HG03439 (cell line): ENCODE results near the gene CBARP.

Experiments
- ATAC-seq: cut with Tn5 transposase; IDR thresholded peaks from one replicate; pipeline ENCODE4 v1.9.1; 2021; ENCODE audit warnings: mild to moderate bottlenecking, moderate library complexity; ENCODE audit not compliant: unreplicated experiment

Gene CBARP, protein sequence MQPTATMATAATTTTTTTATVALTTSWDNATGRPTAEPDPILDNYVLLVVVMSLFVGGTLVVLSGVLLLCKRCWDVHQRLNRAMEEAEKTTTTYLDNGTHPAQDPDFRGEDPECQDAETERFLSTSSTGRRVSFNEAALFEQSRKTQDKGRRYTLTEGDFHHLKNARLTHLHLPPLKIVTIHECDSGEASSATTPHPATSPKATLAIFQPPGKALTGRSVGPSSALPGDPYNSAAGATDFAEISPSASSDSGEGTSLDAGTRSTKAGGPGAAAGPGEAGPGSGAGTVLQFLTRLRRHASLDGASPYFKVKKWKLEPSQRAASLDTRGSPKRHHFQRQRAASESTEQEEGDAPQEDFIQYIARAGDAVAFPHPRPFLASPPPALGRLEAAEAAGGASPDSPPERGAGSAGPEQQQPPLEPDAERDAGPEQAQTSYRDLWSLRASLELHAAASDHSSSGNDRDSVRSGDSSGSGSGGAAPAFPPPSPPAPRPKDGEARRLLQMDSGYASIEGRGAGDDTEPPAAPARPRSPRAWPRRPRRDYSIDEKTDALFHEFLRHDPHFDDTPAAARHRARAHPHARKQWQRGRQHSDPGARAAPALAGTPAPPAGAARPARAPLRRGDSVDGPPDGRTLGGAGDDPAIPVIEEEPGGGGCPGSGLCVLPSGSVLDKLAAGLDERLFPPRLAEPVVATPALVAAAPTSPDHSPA

GRCh38 chr19:1237754-1238368 is at the start of gene CBARP:
Gene CBARP (minus strand): TSS chr19:1238005. CDS start chr19:1236100, 1,905 bp downstream.
- no peak for ATAC-seq

GRCh38 chr19:1286487-1287353 is 48.9 kb upstream of the CBARP start:
- no peak for ATAC-seq

GRCh38 chr19:1285737-1286360 is 48.0 kb upstream of the CBARP start, which contains the start of gene EFNA2:
Gene EFNA2 (plus strand): TSS chr19:1285873. CDS start chr19:1286169, 296 bp downstream.
- no peak for ATAC-seq

- no peak for ATAC-seq
Observed at GRCh38 chr19:1284979-1285736, 47.4 kb upstream of the CBARP start.

DNA sequence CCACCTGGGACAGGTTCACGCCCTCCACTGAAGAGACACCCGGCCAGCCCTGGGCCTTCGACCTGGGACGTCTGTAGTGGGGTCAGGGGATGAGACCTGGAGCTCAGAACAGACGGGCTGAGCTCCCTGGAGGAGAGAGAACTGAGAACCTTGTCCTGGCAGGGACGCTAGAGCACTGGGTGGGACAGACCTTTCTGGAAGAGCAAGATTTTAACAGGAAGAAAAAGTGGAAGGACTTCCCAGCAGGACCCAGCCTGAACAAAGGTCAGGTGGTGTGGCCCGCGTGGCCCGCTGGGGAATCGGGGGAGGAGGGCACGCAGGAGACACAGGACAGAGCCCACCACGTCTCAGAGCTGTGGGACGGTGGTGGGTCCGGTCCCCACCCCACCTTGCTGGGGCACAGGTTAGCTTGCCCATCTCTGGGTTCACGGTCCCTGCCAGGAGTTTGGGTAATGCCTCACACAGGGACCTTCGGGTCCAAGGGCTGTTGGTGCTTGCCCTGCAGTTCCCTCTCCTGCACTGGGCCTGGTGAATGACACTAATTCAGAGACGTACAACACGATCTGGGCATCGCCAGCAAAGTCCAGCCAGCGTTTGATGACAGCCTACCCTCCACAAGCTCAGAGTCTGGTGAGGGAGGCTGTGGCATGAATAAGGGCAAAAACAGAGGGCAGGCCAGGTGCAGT is 46.6 kb upstream of the CBARP start:
- ATAC-seq: no peak

- no peak for ATAC-seq
Observed at GRCh38 chr19:1283917-1284292, 46.1 kb upstream of the CBARP start.

DNA sequence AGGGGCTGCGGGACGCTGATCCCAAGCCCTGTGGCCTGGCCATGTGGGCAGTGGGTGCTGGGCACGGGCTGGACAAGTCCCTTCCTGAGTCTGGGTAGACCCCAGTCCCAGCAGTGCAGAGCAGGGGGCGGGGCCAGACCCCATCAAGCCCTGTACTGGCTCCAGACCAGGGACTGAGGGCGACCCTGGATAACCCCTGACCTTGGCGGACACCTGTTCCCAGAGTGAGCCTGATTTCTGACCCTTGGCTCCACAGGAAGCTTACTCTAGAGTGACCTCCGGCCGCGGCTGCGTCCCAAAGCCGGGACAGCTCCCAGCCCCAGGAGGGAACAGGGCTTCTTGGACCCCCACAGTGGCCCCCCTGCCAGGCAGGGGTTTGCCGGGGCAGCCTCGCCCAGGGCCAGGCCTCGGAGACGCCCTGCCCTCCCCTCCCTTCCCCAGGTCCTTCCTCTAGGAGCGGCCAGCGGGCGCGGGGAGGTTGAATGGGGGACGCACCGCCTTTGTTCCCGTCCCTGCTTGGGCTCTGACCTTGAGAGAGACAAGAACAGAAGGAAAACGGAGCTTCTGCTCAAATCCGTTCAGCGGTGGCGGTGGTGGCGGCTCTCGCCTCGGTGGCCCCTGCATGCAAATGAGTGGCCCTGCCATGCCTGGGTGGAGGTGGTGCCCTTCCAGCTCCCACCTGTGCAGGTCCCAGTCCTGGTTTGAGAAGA is 45.6 kb upstream of the CBARP start:
- no peak for ATAC-seq

DNA sequence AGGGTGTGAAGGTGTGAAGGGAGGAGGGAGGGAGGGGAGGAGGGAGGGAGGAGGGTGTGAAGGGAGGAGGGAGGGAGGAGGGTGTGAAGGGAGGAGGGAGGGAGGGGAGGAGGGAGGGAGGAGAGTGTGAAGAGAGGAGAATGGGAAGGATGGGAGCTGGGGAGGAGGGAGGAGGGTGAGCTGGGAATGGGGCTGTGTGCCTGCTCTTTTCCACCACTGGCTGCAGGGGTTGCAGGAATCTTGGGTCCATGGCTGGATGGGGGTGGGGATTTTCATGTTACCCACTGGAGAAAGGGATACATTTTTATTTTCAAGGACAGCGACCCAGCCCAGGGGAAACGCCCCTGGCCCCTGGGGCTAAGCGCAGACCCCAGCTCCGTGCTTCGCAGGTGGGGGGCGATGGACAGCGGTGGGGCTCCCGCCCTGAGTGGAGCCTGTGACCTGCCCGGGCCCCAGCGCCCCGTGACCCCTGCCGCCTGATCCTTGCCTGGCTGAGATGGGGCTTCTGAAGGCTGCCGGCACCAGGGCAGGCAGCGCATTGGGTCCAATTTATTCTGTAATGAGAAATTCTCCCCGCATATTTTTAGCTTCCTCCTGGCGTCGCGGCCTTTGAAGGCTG is 44.9 kb upstream of the CBARP start:
- ATAC-seq: no peak

GRCh38 chr19:1281569-1282287 is 43.9 kb upstream of the CBARP start:
- ATAC-seq: no peak

DNA sequence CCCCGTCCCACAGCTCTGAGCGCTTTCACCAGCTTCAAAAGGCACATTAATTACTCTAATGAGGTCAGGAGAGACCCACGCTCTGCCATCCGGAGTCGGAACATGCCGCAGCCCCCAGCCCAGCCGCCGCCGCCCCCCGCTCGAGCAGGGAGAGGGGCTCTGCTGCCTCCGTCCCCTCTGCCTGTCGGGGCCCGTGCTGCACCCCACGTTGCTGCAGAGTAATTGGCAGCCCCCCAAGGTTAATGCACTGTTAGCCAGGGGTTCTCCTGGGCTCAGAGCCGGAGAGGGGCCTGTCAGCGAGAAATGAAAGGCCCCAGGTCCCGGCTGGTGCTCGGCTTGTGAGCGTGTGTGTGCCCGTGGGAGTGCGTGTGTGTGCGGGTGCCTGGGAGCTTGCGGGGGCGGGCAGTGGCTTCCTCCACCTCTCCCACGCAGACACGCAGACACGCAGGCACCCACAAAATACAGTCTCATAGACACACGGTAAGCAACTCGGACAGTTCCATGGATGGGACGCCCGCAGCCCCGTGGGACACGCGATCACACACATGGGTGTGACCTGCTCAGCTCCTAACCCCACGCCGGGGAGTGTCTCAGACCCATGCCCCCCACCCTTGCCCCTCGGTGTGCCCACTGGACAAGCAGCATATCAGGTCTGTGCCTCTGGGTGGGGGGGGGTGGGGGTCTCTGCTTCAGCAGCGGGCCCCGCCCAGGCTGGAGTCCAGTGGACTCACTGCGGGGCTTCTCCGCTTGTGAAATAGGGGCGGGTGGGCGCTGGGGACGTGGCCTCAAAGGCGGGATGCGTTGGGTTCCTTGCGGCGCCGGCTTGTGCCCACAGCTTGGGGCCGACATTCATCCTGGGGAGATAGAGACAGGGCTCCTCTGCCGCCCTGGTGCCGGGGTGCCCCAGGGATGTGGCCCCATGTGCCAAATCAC is 43.1 kb upstream of the CBARP start:
- no peak for ATAC-seq

GRCh38 chr19:1279782-1280341 is 42.1 kb upstream of the CBARP start:
- no peak for ATAC-seq

DNA sequence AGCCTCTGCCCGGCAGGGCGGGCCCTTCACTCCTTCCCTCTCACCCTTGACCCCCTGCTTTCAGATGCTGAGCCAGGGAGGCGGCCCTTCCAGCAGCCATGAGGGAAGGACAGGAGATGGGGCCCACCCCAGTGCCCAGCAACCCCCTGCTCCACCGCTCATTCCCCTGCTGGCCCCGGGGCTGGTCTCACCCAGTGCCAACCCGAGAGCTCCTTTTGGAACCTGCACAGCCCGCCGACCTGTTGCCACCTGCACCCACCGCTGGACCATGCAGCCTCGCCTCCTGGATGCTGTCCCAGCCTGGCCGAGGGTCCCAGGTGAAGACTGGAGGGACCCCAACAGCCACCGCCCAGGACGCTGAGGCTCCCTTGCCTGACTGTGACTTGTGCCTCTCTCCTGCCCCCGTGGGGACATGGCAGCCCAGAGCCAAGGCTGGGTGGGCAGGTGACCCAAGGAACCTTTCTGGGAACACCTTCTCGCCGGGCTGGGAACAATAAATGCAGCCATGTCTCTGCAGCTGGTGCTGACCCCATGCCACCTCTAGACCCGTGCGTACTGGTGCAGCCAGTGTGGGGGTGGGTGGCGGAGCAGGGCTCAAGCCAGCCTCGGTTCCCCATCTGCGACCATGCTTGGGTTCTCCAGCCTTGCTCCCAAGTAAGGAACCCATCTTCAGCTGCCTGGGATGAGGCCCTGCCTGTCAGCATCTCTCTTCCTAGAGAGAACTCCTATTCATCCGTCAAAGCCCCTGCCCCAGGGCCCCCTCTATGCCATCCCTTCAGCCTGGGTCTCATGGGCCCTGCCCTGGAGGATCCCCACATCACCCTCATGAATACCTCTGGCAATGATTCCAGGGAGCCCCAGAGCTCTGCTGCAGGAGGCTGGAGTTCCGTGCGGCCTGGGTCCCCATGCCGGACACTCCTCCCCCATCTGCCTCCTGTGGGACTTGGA is 41.2 kb upstream of the CBARP start:
- no peak for ATAC-seq

DNA sequence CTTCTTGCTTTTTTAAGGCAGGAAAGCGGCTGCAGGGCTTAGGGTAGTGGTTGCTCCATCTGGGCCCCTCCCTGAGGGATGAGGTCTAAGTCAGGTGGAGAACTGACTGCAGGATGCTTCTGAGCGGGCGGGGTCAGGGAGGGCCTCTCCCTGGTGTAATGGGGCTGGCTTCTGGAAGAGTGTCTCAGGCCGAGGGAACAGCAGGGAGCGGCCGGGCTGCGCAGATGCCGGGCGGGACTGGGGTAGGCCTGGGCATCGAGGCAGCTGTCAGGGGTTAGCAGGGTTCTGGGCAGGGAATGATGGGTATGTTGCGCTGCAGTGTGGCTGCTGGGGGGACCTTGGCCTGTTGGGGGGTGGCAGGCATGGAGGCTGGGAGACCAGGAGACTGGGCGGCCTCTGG is 40.3 kb upstream of the CBARP start:
- no peak for ATAC-seq

GRCh38 chr19:1277061-1277460 is 39.3 kb upstream of the CBARP start:
- ATAC-seq: no peak

GRCh38 chr19:1276628-1277022 is 38.8 kb upstream of the CBARP start:
- no peak for ATAC-seq
